Measurements from ENCODE around the gene MCM3AP.

DNA sequence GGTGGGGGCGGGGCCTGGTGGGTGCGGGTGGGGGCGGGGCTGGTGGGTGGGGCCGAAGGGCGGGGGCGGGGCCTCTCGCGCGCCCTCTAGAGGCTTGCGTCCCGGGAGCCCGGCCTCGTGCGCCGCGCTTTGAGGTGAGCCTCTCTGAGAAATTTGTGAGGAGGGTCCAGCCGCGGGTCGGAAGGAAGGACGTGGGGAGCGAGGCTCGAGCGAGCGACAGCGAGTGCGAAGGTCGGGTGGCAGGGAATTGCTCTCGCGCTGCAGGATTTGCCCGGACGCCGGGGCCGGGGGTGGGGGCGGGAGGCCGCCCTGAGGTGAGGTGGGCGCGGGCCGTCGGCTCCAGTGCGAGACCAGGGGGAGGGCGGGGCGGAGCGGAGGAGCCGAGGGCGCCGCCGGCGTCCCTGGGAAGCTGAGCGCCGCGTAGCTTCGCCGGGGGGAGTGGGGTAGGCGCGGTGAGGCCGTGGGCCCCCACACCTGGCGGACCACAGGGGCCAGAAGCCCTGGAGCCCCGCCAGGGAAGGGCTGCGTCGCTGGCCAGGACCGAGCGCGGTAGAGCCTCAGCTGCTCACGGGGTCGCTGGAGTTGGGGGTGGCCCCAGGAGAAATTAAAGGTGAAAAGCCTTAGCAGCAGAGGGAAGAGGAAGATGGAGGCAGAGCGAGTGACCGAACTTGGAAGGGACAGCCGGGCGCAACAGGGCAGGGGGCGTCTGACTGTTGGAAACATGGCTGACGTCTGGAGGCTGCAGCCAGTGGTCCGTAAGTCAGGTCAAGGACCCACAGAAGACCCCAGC is 56.1 kb downstream of the MCM3AP start:
- TF ChIP-seq EZH2 (IDR thresholded peaks at IDR 0.05) (no peak), POLR2AphosphoS5 (IDR thresholded peaks at IDR 0.05; ENCODE audit: borderline replicate concordance, low read depth, low read length) (peak; percentile 79)

Data from SK-N-MC (cell line).